Transverse colon (tissue), 4 donors: ENCODE data around the gene DMD.

Experiments used
- CTCF ChIP-seq, 5 experiments: fragments of 200-600 bp in 3 of 5; fragments of 450-650 bp in 2 of 5; sonication (generic) in 3 of 5; IDR thresholded peaks; 1 replicate in 2 of 5; 2 replicates in 3 of 5; pipeline ENCODE4 v1.5.1; 2016 to 2017; ENCODE audit warnings: antibody characterized with exemption in 5 of 5, inconsistent platforms in 3 of 5, mild to moderate bottlenecking in 2 of 5, moderate library complexity in 1 of 5
- POLR2A ChIP-seq: fragments of 450-650 bp; IDR thresholded peaks from one replicate; pipeline ENCODE4 v1.6.1; 2016; ENCODE audit warnings: antibody characterized with exemption, mild to moderate bottlenecking, moderate library complexity
- POLR2AphosphoS5 ChIP-seq, 3 donors: sonication (generic); formaldehyde crosslinking; IDR thresholded peaks; one replicate each; pipeline ENCODE4 v1.6.1; 2016; ENCODE audit warnings: antibody characterized with exemption in 3 of 3

DNA sequence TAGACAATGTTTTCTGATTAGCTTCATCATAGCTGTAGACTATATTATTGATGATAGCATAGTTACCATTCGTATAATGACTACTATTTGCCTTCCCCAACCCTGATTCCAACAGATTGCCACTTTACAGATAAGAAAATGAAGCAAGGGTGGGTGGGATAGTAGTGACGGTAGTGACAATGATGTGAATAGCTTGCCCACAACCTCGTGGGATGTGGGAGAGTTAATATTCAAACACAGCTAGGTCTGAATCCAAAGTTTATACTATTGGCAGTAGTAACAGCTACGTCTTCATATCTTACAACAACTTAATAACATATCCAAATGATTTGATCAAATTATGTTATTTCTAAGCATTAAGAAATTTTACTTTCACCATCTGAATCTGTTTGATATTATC is 1372.7 kb downstream of the DMD start:
- TF ChIP-seq CTCF (IDR thresholded peaks at IDR 0.05) (no peak), POLR2A (no peak), POLR2AphosphoS5 (IDR thresholded peaks at IDR 0.05) (no peak)
